ENCODE results near the gene HEY2.
"Not testable (repeated sequence)": the region's sequence is repeated elsewhere in the genome, so short reads cannot be mapped to it uniquely, and the experiment has no call there.

The HEY2 gene

DNA sequence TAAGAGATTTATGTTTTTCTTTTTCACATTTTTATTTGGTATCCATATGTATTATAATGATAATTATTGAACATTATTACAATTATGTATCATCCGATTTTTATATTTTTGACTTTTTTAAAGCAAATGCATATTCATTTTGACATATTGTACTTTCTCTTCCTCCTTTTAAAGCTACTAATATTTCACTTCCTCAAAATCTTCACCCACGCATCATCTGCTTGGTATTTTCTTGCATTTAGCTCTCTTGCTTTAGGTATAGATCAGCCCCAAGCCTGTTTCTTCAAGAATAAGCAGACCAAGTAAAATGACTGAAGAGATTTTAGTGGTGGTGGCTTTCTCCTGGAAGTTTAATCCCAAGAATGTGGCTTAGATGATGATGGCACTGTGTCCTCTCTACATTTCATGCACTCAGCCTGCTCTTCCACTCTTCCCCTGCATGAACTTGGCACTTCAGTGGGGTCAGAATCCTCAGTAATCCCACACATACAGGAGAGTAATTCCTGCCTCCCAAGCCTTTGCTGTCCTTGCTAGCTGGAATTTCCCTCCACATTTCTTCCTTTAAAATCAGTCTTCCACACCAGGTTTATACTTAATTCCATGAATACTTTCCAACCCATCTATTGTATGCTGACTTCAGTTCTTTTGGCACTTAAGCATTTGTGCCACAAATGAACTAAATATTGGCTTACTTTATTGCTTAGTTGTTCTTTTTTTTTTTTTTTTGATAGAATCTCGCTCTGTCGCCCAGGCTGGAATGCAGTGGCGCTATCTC lies 49.5 kb downstream of the HEY2 start:
- TF ChIP-seq, protein P1, sequence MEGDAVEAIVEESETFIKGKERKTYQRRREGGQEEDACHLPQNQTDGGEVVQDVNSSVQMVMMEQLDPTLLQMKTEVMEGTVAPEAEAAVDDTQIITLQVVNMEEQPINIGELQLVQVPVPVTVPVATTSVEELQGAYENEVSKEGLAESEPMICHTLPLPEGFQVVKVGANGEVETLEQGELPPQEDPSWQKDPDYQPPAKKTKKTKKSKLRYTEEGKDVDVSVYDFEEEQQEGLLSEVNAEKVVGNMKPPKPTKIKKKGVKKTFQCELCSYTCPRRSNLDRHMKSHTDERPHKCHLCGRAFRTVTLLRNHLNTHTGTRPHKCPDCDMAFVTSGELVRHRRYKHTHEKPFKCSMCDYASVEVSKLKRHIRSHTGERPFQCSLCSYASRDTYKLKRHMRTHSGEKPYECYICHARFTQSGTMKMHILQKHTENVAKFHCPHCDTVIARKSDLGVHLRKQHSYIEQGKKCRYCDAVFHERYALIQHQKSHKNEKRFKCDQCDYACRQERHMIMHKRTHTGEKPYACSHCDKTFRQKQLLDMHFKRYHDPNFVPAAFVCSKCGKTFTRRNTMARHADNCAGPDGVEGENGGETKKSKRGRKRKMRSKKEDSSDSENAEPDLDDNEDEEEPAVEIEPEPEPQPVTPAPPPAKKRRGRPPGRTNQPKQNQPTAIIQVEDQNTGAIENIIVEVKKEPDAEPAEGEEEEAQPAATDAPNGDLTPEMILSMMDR (IDR thresholded peaks at IDR 0.05; ENCODE audit: low read depth, low read length): no peak
- no peak for DNase-seq (ENCODE audit: extremely low read depth, low read depth)

DNA sequence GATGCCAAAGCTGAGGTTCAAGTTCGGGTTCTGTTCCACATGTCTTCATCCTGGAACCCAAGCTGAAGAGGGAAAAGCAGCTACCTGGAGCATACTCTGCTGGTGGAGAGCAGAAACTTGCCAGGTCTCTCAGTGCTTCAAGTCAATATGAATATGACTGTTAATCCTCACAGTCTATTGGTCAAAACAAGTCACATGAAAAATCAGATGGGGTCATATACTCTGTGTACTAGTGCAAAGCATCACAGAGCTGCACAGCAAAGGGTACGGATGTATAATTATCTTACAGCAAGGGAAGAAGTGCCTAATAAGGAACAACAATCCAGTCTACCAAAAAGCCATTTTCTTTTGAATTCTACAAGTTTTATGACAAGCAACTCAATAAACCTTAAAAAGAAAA lies 53.0 kb downstream of the HEY2 start:
- no peak for DNase-seq (ENCODE audit: extremely low read depth, low read depth)
- TF ChIP-seq, protein P1 (IDR thresholded peaks at IDR 0.05; ENCODE audit: low read depth, low read length): no peak

DNA sequence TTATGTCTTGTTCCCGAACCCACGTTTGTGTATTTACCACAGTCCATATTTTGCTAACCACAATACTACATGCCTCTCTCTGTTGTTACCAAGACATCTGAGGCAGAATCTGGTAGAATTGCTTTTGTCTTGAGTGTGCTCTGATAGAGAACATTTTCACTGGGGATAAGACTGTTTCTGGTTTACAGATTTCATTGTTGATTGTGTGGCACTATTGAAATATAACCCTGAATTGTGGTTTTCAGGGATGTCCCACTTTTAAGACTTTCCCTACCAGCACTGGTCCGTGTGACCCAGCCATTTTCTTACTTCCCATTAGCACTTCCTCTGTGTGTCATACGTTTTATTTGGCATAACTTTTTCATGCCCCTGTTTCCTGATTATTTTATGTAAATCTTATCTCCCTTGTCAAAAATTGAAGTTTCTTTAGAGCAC lies 53.5 kb downstream of the HEY2 start:
- no peak for DNase-seq (ENCODE audit: extremely low read depth, low read depth)
- TF ChIP-seq, protein P1 (IDR thresholded peaks at IDR 0.05; ENCODE audit: low read depth, low read length): no peak

DNA sequence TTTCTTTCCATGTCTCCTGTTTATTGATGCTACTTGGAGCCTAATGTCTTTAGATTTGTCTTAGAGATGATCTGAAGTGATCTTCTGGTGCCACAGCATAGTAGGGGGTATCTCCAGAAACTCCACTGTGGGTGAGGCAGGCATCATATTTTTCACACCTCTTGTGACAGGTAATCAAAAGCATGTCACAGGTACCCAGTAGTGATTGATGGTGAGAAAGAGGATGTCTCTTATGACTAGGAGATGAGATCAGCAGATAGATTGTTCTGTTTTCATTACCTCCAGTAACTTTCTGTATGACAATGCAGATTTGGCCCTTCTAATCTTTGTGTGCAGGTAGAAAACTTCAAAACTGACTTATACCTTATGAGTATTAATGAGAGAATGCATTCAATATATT lies 54.8 kb downstream of the HEY2 start:
- TF ChIP-seq, protein P1 (IDR thresholded peaks at IDR 0.05; ENCODE audit: low read depth, low read length): no peak
- DNase-seq (ENCODE audit: extremely low read depth, low read depth): no peak

DNA sequence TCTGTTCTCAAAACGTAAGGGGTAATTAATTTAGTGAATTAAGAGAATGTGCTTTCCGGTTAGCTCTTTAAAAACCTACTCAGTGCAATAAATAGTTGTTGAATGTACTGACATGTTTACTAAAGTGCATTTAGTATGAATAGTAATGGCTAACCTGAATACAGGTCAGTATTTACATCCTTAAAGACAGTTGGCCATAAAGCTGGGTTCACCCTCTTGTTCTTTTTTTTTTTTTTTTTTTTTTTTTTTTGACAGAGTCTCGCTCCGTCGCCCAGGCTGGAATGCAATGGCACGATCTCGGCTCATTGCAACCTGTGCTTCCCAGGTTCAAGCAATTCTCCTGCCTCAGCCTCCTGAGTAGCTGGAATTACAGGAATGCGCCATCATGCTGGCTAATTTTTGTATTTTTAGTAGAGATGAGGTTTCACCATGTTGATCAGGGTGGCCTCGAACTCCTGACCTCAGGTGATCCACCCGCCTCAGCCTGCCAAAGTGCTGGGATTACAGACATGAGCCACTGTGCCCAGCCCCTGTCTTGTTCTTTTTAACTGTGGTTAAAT lies 55.5 kb downstream of the HEY2 start:
- DNase-seq (ENCODE audit: extremely low read depth, low read depth): not testable (repeated sequence)

DNA sequence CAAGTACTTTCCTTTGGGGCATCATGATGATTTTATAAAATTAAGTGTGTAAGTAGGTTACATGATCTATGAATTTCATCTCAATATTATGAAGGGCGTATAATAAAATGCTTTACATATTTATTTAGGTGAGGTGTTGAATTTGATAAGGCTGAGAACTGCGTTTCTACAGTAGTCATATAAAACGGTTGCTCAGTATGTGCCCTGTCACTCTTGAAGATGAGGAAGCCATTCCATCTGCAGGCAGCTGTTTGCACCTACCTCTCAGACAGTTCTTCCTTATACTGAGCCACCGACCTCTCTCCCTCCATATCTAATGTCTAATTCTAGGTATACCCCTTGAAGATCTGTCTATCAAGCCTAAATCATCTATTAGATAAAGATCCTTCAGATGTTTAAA lies 57.4 kb downstream of the HEY2 start:
- no peak for DNase-seq (ENCODE audit: extremely low read depth, low read depth)

DNA sequence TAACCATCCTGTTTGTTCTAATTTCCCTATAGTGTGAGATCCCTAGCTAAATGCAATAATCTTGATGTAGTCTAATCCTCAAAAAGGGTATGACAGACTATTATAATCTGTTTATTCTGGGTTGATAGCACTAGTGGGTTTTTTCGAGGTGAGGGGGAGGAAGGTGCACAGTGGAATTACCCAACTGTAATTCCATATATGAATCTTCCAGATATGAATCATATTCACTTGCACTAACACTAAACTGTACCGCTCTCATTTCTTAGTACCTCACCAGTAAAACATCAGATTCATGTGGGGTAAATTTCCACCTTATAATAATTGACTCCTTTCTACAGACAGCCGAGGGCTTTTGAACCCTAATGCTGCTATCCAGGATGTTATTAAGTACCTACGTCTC lies 57.9 kb downstream of the HEY2 start:
- no peak for DNase-seq (ENCODE audit: extremely low read depth, low read depth)
- TF ChIP-seq, protein P1 (IDR thresholded peaks at IDR 0.05; ENCODE audit: low read depth, low read length): no peak

More for the DNA sequence above, 57.4 kb downstream of the HEY2 start:
- TF ChIP-seq, protein P1 (IDR thresholded peaks at IDR 0.05; ENCODE audit: low read depth, low read length): no peak

Measured in AG09319 (cell line).